Lower lobe of right lung (tissue), 2 donors: ENCODE data around the gene PIK3CA. TPM values are rescaled to one million over a fixed set of nuclear protein-coding genes. Genes with fewer than 3 reads are reported as not detected.

Experiments
- ATAC-seq, 2 donors: fragments of 200-7000 bp; cut with Tn5 transposase; one replicate each; pipeline ENCODE4 v1.9.1; 2020 to 2022; ENCODE audit warnings: mild to moderate bottlenecking in 2 of 2, moderate library complexity in 2 of 2
- DNase-seq: peaks from one replicate; pipeline ENCODE4 v3.0.0-alpha.2; 2020
- H3K27ac ChIP-seq: fragments of 200-600 bp; one replicate; pipeline ENCODE4 v1.8.0; 2022
- H3K27me3 ChIP-seq: fragments of 200-600 bp; one replicate; pipeline ENCODE4 v1.8.0; 2022; ENCODE audit warnings: low read depth
- H3K36me3 ChIP-seq: fragments of 200-600 bp; one replicate; pipeline ENCODE4 v1.8.0; 2022; ENCODE audit warnings: mild to moderate bottlenecking
- H3K4me1 ChIP-seq: fragments of 200-600 bp; one replicate; pipeline ENCODE4 v1.8.0; 2022
- H3K4me3 ChIP-seq: fragments of 200-600 bp; one replicate; pipeline ENCODE4 v1.8.0; 2022; ENCODE audit warnings: mild to moderate bottlenecking
- H3K9me3 ChIP-seq: fragments of 200-600 bp; one replicate; pipeline ENCODE4 v1.8.0; 2022
- CTCF ChIP-seq: fragments of 200-600 bp; IDR thresholded peaks from one replicate; pipeline ENCODE4 v1.8.0; 2022; ENCODE audit warnings: antibody characterized with exemption, mild to moderate bottlenecking
- intact Hi-C: fragments of 100-400 bp; cut with DNase I; formaldehyde crosslinking; loops from one replicate; pipeline ENCODE4 v1.11.0; 2022
- total RNA-seq: library from RNA; stranded (reverse); fragmentation: NEBNext Ultra II Directional; extraction: Animal tissue kit (Norgen Biotek cat#: 25700); gene quantifications from one replicate; pipeline ENCODE4 v1.2.1, GENCODE V29; 2021
- donor health status: DM: no; HTN: yes; CAD: no; lungs with severe emphysema.

Gene PIK3CA
- total RNA-seq, 1 donor from 2014 or later = 33.5 TPM

- ATAC-seq (no peak), DNase-seq (no peak)
- intact Hi-C loops = no loop called here
- H3K27me3 ChIP-seq = no peaks in the 10 kb centered on the region
- H3K9me3 ChIP-seq = peaks cover 16% of the 10 kb centered on the region
- no peaks in the 10 kb centered on the region for H3K36me3 ChIP-seq
- H3K27ac ChIP-seq = no peak overlapping the region
- no peak overlapping the region for H3K4me3 ChIP-seq
- no peak for TF ChIP-seq CTCF
- peaks cover 20% of the 10 kb centered on the region for H3K4me1 ChIP-seq
Observed at GRCh38 chr3:179172546-179172945, 24.4 kb downstream of the PIK3CA start.

GRCh38 chr3:179174316-179174715 is 26.2 kb downstream of the PIK3CA start:
- no peak for ATAC-seq
- peaks cover 16% of the 10 kb centered on the region for H3K9me3 ChIP-seq
- H3K27me3 ChIP-seq = no peaks in the 10 kb centered on the region
- H3K36me3 ChIP-seq = no peaks in the 10 kb centered on the region
- H3K27ac ChIP-seq = no peak overlapping the region
- no peak for TF ChIP-seq CTCF
- intact Hi-C loops = no loop called here
- peaks cover 13% of the 10 kb centered on the region for H3K4me1 ChIP-seq
- DNase-seq = no peak
- no peak overlapping the region for H3K4me3 ChIP-seq

- Histone ChIP-seq H3K27me3 (no peaks in the 10 kb centered on the region), H3K27ac (no peak overlapping the region), H3K36me3 (no peaks in the 10 kb centered on the region), H3K9me3 (peaks cover 16% of the 10 kb centered on the region), H3K4me3 (no peak overlapping the region), H3K4me1 (peaks cover 16% of the 10 kb centered on the region)
- no peak for DNase-seq
- intact Hi-C loops = no loop called here
- no peak for ATAC-seq
- TF ChIP-seq CTCF = no peak
Observed at GRCh38 chr3:179174898-179175297, 26.7 kb downstream of the PIK3CA start.

- intact Hi-C loops = no loop called here
- Histone ChIP-seq H3K4me1 (peaks cover 20% of the 10 kb centered on the region), H3K4me3 (no peak overlapping the region), H3K36me3 (no peaks in the 10 kb centered on the region), H3K27me3 (no peaks in the 10 kb centered on the region), H3K9me3 (peaks cover 16% of the 10 kb centered on the region), H3K27ac (no peak overlapping the region)
- DNase-seq (no peak), ATAC-seq (no peak)
- TF ChIP-seq CTCF = no peak
Observed at GRCh38 chr3:179175358-179175757, 27.2 kb downstream of the PIK3CA start.

- H3K9me3 ChIP-seq = peaks cover 1% of the 10 kb centered on the region
- H3K27ac ChIP-seq = no peak overlapping the region
- ATAC-seq (no peak), DNase-seq (no peak)
- H3K36me3 ChIP-seq = no peaks in the 10 kb centered on the region
- no peak for TF ChIP-seq CTCF
- H3K27me3 ChIP-seq = no peaks in the 10 kb centered on the region
- H3K4me3 ChIP-seq = no peak overlapping the region
- H3K4me1 ChIP-seq = peaks cover 39% of the 10 kb centered on the region
- intact Hi-C loops = no loop called here
Observed at GRCh38 chr3:179177611-179178010, 29.5 kb downstream of the PIK3CA start.

- no peaks in the 10 kb centered on the region for H3K9me3 ChIP-seq
- DNase-seq (no peak), ATAC-seq (no peak)
- H3K27ac ChIP-seq = no peak overlapping the region
- H3K36me3 ChIP-seq = no peaks in the 10 kb centered on the region
- peaks cover 53% of the 10 kb centered on the region for H3K4me1 ChIP-seq
- H3K4me3 ChIP-seq = no peak overlapping the region
- TF ChIP-seq CTCF = no peak
- intact Hi-C loops = no loop called here
- no peaks in the 10 kb centered on the region for H3K27me3 ChIP-seq
Observed at GRCh38 chr3:179179256-179179655, 31.1 kb downstream of the PIK3CA start.
